Measurements from ENCODE around the gene GGA3.
"Not testable (repeated sequence)": the region's sequence is repeated elsewhere in the genome, so short reads cannot be mapped to it uniquely, and the experiment has no call there.

Gene GGA3

DNA sequence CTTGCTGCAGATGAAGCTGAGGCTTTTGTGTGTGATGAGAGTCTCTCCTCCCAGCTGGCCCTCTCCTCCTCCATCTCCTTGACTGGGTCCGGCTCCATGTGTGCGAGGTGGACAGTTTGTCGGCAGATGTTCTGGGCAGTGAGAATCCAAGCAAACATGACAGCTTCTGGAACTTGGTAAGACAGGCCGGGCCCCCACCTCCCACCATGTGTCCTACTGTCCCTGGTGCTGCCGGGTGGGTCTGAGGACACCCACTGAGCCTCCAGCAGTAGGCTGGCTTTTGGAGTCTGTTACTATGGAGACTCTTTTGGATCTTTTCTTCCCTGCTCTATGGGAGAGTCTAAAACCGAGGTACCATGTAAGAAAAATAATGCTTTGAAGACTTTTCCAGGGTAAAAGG is 43.3 kb downstream of the GGA3 start:
- no peak for DNase-seq (ENCODE audit: low spot score)

DNA sequence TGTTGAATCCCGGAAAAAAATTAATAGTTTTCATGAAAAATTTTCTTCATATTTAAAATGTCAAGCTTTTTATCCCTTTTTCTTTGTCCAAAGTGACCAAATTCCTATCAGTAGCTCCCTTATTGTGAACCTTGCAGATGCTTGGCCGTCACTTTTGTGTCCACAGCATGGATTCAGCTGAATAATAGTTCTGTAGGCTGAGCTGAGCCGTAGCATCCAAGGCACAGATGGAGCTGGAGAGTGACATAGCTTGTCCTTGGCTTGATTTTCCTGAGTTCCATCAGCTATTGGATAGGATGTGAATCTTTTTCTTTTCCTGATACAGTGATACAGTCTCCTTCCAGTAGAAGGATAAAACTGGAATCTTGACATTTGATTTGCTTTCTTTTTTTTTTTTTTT is 52.3 kb downstream of the GGA3 start:
- no peak for DNase-seq (ENCODE audit: low spot score)

DNA sequence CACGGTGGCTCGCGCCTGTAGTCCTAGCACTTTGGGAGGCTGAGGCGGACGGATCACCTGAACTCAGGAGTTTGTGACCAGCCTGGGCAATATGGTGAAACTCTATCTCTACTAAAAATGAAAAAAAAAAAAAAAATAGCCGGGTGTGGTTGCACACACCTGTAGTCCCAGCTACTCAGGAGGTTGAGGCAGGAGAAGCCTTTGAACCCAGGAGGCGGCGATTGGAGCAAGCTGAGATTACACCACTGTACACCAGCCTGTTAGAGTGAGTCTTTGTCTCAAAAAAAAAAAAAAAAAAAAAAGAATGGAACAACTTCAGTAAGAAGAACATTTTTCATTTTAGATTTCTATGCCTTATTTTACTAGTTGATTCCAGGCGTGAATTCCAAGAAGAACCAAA is 53.2 kb downstream of the GGA3 start:
- no peak for DNase-seq (ENCODE audit: low spot score)

DNA sequence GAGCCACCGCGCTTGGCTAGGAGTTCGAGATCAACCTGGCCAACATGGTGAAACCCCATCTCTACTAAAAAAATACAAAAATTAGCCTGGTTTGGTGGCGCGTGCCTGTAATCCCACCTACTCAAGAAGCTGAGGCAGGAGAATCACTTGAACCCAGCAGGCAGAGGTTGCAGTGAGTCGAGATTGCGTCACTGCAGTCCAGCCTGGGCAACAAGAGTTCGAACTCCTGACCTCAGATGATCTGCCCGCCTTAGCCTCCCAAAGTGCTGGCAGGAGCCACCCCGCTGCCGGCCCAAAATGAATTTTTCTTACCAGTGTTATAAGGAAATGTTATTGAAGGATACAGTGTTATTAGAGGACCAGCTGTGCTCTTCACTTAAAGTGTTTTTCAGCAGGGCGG is 53.6 kb downstream of the GGA3 start:
- no peak for DNase-seq (ENCODE audit: low spot score)

DNA sequence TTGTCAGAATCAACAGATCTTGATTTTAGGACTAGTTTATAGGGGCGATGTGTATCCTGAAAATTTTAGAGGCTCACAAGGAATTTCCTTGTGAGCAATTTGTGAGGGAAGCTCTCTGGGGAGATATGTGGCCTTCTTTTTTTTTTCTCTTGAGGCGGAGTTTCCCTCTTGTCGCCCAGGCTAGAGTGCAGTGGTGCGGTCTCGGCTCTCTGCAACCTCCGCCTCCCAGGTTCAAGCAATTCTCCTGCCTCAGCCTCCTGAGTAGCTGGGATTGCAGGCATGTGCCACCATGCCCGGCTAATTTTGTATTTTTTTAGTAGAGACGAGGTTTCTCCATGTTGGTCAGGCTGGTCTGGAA is 54.4 kb downstream of the GGA3 start:
- DNase-seq (ENCODE audit: low spot score): not testable (repeated sequence)

DNA sequence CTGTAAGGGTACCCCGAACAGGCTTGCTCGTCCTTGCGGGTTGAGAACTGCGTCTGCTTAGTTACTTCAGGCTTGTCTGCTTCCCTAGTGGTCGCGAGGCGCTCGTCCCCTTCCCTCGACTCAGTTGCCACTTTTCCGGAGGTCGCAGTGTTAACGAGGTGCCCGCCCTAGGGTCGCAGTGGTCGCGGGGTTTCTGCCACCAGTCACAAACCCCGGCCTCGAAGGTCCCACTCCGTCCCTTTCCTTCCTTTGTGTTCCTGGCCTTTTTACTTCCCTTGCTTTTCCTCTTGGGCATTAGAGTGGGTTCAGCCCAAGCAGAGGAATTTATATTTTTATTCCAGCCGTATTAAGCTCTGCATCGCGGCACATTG is 55.6 kb downstream of the GGA3 start:
- DNase-seq (ENCODE audit: low spot score): no peak

DNA sequence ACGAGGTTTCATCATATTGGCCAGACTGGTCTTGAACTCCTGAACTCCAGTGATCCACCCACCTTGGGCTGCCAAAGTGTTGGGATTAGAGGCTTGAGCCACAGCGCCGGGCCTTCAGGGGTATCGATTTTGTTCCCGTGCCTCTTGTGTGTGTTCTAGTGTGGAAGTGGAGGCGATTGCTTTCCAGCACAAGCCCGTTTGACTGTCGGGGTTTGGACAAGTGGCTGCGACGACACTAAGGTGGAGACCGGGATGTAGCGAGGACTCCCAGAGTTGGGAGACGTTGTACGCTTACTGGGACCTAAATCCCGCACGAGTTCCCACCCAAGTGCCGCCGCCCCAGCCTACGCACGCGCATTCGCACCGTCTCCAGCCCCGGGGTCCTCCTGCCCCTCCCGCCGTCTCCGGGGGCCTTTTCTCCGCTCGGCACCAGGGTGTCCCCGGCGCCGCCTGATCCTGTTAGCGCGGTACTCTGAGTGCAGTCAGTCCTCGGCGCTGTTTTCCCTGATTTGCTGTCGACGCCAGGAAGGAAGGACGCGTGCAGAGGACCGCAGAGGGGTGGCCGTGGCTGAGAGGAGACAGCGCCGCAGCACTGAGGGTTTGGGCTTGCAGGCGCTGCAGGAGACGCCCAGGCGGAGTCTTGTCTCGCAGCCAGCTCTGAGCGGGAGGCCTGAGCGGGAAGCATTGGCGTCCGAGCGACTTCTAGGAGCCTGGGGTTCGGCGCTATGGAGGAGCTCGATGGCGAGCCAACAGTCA is 56.2 kb downstream of the GGA3 start, which contains the start of gene NUP85:
Gene NUP85 (plus strand): TSS at position 643 of the 756 bp plus-strand sequence. CDS start 83 bp downstream, at position 726.
- DNase-seq (ENCODE audit: low spot score): peak; percentile 100

DNA sequence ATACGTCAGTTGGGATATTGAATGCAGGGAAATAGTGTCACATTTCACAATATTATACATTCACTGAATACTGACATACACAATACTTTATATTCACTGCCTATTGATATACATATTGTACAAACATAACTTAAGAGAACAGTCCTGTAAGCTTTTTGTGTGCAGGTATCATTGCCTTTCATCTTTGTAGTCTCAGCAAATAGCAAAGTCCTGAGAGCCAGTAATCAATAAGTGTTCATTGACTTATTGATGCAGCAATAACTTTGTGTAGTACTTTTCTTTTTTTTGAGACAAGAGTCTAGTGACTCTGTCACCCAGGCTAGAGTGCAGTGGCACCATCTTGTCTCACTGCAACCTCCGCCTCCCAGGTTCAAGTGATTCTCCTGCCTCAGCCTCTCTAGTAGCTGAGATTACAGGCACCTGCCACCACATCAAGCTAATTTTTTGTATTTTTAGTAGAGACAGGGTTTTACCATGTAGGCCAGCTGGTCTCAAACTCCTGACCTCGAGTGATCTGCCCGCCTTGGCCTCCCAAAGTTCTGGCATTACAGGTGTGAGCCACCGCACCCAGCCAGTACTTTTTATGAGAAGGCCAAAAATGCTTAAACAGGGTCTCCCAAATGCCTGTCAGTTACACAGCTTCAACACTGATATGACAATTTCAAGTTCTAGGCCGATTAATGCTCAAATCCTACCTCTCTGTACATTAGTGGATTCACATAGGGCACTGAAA is 61.4 kb downstream of the GGA3 start:
- no peak for DNase-seq (ENCODE audit: low spot score)

DNA sequence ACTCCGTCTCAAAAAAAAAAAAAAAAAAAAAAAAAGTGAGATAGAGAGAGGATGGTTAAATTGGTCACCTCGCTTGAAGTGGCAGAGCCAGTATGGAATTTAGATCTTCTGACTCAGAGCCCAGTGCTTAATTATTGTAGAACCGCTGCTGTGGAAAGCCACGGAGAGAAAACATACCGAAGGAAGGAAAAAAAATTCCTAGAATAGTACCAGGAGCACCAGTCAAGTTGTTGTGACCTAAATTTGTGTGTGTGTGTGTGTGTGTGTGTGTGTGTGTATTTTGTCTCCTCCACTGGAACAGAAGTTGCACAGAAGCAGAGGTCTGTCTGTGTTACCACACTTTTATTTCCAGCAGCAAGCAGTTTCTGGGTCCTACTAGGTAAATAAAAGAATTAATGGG is 66.5 kb downstream of the GGA3 start:
- DNase-seq (ENCODE audit: low spot score): no peak

DNA sequence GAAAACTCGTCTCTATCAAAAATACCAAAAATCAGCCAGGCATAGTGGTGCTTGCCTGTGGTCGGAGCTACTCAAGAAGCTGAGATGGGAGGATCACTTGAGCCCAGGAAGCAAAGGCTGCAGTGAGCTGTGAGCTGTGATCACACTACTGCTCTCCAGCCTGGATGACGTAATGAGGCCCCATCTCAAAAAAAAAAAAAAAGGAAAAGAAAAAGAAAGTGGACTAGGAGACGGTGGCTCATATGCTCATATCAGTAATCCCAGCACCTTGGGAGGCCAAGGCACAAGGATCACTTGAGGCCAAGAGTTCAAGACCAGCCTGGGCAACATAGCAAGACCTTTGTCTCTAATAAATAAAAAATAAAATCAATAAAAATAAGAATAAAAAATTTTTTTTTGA is 69.8 kb downstream of the GGA3 start:
- DNase-seq (ENCODE audit: low spot score): no peak

DNA sequence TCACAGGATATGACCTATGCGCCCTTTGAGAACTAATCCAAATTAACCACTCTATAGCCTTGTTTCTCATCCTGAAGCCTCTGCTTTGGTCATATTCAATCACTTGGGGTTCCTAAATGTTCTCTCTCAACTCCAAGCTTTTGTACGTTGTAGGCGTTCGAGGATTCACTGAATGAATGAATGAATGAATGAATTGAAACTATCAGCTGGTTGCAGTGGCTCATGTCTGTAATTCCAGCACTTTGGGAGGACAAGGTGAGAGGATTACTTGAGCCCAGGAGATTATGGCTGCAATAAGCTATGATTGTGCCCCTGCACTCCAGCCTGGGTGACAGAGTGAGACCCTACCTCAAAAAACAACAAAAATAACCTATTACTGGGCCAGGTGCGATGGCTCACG is 72.8 kb downstream of the GGA3 start:
- DNase-seq (ENCODE audit: low spot score): no peak
